A673 (cell line): ENCODE data around the gene NKPD1. TPM values are rescaled to one million over a fixed set of nuclear protein-coding genes. Genes with fewer than 3 reads are reported as not detected.

Experiments used
- BruUV-seq: library from RNA; stranded (reverse); fragments of 400-500 nt; replicated peaks from 2 replicates; lab custom pipeline; 2021; lab: Mats Ljungman, UMichigan
- CTCF ChIA-PET: fragments of 300-600 bp; sonication (Branson Sonifier 250); formaldehyde crosslinking; loops from one replicate; lab custom pipeline; 2022; ENCODE audit warnings: antibody characterized with exemption; lab: Charles Lee
- POLR2A ChIA-PET: fragments of 300-600 bp; sonication (Branson Sonifier 250); formaldehyde crosslinking; loops from one replicate; lab custom pipeline; 2022; ENCODE audit warnings: antibody characterized with exemption; ENCODE audit not compliant: low non-redundant PET; lab: Charles Lee
- DNase-seq: peaks from one replicate; pipeline ENCODE4 v3.0.0-alpha.2; 2015; ENCODE audit warnings: low spot score
- H3K27ac ChIP-seq: fragments of 200-600 bp; sonication (generic); 2 replicates; pipeline ENCODE4 v1.5.1; 2016; ENCODE audit warnings: mixed run types, low read depth, mild to moderate bottlenecking, mixed read lengths, antibody characterized with exemption, low read length; ENCODE audit not compliant: poor library complexity, severe bottlenecking
- H3K27me3 ChIP-seq: fragments of 200-600 bp; sonication (generic); replicated peaks from 2 replicates; pipeline ENCODE4 v1.6.1; 2017; ENCODE audit warnings: mixed run types, low read depth, mild to moderate bottlenecking, mixed read lengths, antibody characterized with exemption, low read length; ENCODE audit not compliant: insufficient read depth, poor library complexity
- H3K36me3 ChIP-seq: fragments of 200-600 bp; sonication (generic); 2 replicates; pipeline ENCODE4 v1.6.1; 2016; ENCODE audit warnings: mixed run types, mild to moderate bottlenecking, mixed read lengths, antibody characterized with exemption, low read length; ENCODE audit not compliant: insufficient read depth, poor library complexity, severe bottlenecking
- H3K4me1 ChIP-seq: fragments of 200-600 bp; sonication (generic); 2 replicates; pipeline ENCODE4 v1.6.1; 2017; ENCODE audit warnings: mixed run types, mild to moderate bottlenecking, mixed read lengths, antibody characterized with exemption, low read length; ENCODE audit not compliant: insufficient read depth, poor library complexity, severe bottlenecking
- H3K4me3 ChIP-seq: fragments of 200-600 bp; sonication (generic); 2 replicates; pipeline ENCODE4 v1.5.1; 2016; ENCODE audit warnings: low read depth, mixed run types, mild to moderate bottlenecking, mixed read lengths, low read length; ENCODE audit not compliant: poor library complexity, severe bottlenecking
- H3K9me3 ChIP-seq: fragments of 200-600 bp; sonication (generic); 2 replicates; pipeline ENCODE4 v1.6.1; 2016; ENCODE audit warnings: mixed run types, low read depth, mild to moderate bottlenecking, mixed read lengths, antibody characterized with exemption, low read length; ENCODE audit not compliant: poor library complexity, severe bottlenecking
- CTCF ChIP-seq: fragments of 300-800, 200-600 bp; sonication (generic); conservative IDR thresholded peaks from 2 replicates; pipeline ENCODE4 v1.5.1; 2017; ENCODE audit warnings: low read depth, mild to moderate bottlenecking, antibody characterized with exemption, low read length, moderate library complexity, mixed read lengths
- EZH2 ChIP-seq: fragments of 200-600 bp; sonication (generic); IDR thresholded peaks from 2 replicates; pipeline ENCODE4 v1.6.1; 2017; ENCODE audit warnings: borderline replicate concordance, low read depth, mild to moderate bottlenecking, mixed read lengths, antibody characterized with exemption, low read length; ENCODE audit not compliant: poor library complexity, severe bottlenecking
- intact Hi-C: fragments of 100-400 bp; cut with micrococcal nuclease; formaldehyde crosslinking; loops from one replicate; pipeline ENCODE4 v1.10.0; 2022; ENCODE audit not compliant: unreplicated experiment
- total RNA-seq: library from RNA; stranded (reverse); gene quantifications from 2 replicates; pipeline ENCODE4 v1.2.3, GENCODE V29; 2021

NKPD1 gene
- total RNA-seq, 1 experiment from 2014 or later: 0.30 TPM

DNA sequence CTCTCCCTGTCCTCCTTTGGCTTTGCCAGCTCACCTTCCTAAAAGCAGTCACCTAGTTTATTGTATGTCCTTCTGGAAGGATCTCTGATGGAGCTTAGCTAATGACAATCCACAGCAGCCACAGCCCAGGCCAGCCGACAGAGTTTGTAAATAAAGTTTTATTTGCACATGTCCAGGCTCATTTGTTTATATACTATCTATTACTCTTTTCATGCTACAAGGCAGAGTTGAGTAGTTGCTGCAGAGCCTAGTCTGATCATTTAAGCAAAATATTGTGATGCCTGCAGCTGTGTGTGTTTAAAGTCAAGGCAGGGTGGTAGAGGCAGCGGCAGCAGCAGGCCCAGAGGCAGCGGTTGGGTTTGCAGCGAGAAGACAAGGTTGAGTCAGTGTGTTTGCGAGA, 32.6 kb downstream of the NKPD1 start:
- TF ChIP-seq CTCF (no peak), EZH2 (no peak)
- no peak for DNase-seq
- POLR2A ChIA-PET: no interaction called here

GRCh38 chr19:45126654-45127053, 34.1 kb downstream of the NKPD1 start:
- intact Hi-C loops: no loop called here

More for the DNA sequence above, 32.6 kb downstream of the NKPD1 start:
- H3K9me3 ChIP-seq: no peaks in the 10 kb centered on the region
- intact Hi-C loops: no loop called here
- H3K27ac ChIP-seq: no peak overlapping the region
- no peaks in the 10 kb centered on the region for H3K36me3 ChIP-seq
- no TSS peak for BruUV-seq
- CTCF ChIA-PET: no interaction called here
- peaks cover 18% of the 10 kb centered on the region for H3K4me1 ChIP-seq
- H3K4me3 ChIP-seq: no peak overlapping the region
- H3K27me3 ChIP-seq: no peaks in the 10 kb centered on the region

DNA sequence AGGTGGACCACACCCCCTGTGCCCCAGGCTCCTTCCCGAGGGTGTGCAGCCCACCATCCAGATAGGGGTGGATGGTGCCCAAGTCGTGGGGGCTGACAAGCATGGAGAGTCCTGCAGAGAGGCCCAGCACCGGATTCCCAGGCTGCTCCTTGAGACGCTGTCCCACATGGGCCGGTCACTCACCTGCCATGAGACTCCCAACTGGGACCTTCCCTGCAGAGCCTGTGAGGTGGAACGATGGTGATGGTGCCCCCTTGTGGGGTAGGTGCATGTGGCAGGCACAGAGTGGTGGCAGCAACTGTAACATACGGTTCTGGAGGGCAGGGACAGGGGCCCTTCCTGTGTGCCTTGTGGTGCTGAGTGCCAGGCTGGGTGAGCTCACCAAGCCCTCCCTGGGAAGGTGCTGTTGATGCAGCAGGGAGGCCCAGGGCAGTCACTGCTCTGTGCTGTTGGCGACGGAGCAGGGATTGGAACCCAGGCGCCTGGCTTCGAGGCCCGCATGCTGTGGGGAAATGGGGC, 34.7 kb downstream of the NKPD1 start:
- DNase-seq: peak; percentile 58
- no peak overlapping the region for H3K27ac ChIP-seq
- ChIA-PET POLR2A (no interaction called here), CTCF (interaction anchor here (1.1 kb wide), 1 partner anchor 402 kb away, joined by 4 read pairs; no protein-coding TSS in a partner anchor)
- no peaks in the 10 kb centered on the region for H3K9me3 ChIP-seq
- H3K27me3 ChIP-seq: no peaks in the 10 kb centered on the region
- H3K4me1 ChIP-seq: peaks cover 27% of the 10 kb centered on the region
- H3K4me3 ChIP-seq: no peak overlapping the region
- BruUV-seq: no TSS peak
- intact Hi-C loops: no loop called here
- no peak for TF ChIP-seq EZH2
- TF ChIP-seq CTCF: peak; percentile 83
- H3K36me3 ChIP-seq: no peaks in the 10 kb centered on the region

More at GRCh38 chr19:45126654-45127053, 34.1 kb downstream of the NKPD1 start:
- ChIA-PET POLR2A (no interaction called here), CTCF (no interaction called here)
- no peaks in the 10 kb centered on the region for H3K36me3 ChIP-seq
- no peak overlapping the region for H3K27ac ChIP-seq
- peaks cover 27% of the 10 kb centered on the region for H3K4me1 ChIP-seq
- H3K9me3 ChIP-seq: no peaks in the 10 kb centered on the region
- no peaks in the 10 kb centered on the region for H3K27me3 ChIP-seq
- H3K4me3 ChIP-seq: no peak overlapping the region
- no peak for DNase-seq
- BruUV-seq: no TSS peak
- TF ChIP-seq EZH2 (no peak), CTCF (no peak)
